DMS53 (cell line): Measurements from ENCODE around the gene SLC43A2.

ENCODE experiments used
- DNase-seq: peaks from one replicate; lab custom pipeline; 2025; lab: John Stamatoyannopoulos, UW

SLC43A2 gene

DNA sequence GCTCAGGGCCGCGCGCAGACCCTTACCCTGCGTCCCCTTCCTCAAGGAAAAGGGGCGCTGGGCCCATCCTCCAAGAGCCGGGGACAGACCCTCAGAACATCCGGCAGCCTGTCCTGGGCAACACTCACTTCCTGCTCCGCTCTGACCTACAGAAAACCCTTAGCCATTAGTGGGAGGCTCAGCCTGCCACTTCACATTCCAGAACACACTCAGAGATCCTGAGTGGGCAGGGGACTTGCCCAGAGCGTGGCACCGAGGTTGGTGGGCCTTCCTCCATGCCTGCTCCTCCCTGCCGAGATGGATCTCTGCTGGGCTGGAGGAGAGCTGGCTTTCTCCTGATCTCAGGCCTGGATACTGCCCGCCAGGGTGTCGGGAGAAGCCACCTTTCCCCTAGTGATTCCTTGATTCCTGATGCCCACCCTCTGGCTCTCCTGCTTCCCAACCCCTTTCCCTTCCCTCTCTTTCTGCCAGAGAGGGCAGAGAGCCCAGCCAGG lies 15.4 kb upstream of the SLC43A2 start:
- DNase-seq: peak; percentile 61

- DNase-seq: peak; percentile 94
These were observed 14.8 kb upstream of the SLC43A2 start for GRCh38 chr17:1643293-1643998.

DNA sequence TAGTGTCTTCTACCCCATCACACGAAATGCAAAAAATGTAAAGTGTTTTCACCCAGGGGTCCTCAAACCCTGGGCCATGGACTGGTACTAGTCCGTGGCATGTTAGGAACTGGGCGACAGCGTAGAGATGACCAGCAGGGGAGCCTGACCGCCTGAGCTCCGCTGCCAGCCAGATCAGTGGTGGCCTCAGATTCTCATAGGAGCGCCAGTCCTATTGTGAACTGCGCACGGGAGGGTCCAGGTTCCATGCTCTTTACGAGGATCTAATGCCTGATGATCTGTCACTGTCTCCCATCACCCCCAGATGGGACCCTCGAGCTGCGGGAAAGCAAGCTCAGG lies 12.4 kb upstream of the SLC43A2 start:
- DNase-seq: no peak

DNA sequence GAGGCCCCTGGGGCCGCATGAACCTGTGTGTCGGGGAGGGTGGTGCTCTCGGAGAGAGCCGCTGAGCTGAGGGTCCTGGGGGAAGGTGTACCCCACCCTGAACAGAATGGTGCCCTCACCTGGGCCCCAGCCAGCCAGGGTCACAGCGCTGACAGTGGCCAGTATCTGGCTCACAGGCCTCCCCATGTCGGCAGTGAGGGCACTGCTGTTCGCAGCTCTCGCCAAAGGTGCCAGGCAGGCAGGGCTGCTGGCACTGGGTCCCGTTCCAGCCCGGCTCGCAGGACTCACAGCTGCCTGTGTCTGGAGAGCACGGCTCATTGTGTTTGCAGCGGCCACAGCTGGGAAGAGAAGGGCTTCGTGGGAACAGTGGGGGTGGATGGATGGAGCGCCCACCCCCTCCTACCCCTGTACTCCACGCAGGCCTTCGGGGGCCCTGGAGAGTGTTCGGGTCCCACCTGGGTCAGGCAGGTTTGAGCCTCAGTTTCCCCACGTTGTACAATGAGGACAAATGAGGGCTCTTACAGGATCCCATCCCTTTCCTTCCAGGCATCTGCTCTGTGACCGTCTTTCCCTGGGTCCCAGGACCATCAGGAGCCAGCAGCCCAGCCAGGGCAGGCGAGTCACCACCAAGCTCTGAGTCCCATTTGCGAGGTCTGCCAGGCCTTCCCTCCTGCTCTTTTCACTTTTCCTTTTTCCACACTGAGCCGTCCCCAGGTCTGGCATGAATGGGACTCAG lies 11.9 kb upstream of the SLC43A2 start:
- DNase-seq: peak; percentile 52

GRCh38 chr17:1639549-1640180 lies 11.0 kb upstream of the SLC43A2 start:
- DNase-seq: peak; percentile 94

DNA sequence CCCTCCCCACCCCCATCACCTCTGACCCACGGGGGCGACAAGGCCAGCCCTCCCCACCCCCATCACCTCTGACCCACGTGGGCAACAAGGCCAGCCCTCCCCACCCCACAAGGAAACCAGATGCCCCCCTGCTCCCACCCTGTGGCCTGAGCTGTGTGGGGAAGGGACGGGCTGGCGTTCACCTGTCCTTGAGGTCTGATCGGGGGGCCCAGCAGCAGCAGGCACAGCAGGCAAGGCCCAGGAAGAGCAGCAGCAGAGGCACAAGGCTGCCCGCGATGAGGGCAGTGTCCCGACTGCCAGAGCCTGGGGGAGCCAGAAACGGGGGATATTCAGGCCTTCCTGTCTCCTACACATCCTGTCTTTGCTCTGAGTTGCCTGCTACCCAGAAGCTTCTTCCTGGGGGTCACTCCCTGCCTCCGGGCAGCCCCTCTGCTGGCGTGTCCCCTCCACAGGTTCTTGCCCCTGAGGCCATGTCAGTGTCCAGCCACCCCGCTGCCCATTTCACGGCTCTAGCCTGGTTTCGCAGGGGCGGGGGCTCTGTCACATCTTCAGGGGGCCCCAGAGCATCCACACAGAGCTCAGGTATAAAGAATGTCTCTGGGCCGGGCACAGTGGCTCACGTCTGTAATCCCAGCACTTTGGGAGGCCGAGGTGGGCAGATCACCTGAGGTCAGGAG lies 10.1 kb upstream of the SLC43A2 start:
- no peak for DNase-seq

- DNase-seq: no peak
These were observed 9.5 kb upstream of the SLC43A2 start for GRCh38 chr17:1638171-1638590.

DNA sequence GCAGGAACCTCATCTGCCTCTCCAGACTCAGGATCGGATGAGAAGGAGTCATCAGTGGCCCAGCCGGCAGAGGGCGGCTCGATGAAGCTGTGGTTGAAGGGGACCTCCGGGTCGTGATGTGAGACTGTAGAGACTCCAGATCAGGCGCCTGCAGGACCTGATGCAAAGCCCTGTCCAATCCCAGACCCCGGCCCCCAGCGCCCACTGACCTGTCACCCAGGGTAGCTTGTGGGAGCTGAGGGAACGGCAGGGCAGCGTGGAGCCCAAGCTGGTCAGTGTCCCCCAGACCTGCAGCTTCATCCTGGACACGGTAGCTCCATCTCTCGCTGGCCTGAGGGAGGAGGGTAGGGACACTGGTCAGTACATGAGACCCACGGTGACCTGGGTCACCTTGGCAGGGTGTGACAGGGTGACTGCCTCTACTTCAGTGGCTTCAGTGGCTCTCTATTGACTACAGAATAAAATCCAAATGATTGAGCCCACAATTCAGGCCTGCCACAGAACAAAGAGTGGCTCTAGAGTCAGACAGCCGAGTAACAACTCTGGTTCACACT lies 8.2 kb upstream of the SLC43A2 start:
- DNase-seq: no peak

GRCh38 chr17:1635675-1636465 lies 7.2 kb upstream of the SLC43A2 start:
- no peak for DNase-seq

GRCh38 chr17:1634841-1635650 lies 6.4 kb upstream of the SLC43A2 start:
- DNase-seq: no peak

GRCh38 chr17:1630662-1631061 lies 2.0 kb upstream of the SLC43A2 start:
- DNase-seq: no peak

GRCh38 chr17:1629504-1630310 lies 1.1 kb upstream of the SLC43A2 start:
- DNase-seq: peak; percentile 70

DNA sequence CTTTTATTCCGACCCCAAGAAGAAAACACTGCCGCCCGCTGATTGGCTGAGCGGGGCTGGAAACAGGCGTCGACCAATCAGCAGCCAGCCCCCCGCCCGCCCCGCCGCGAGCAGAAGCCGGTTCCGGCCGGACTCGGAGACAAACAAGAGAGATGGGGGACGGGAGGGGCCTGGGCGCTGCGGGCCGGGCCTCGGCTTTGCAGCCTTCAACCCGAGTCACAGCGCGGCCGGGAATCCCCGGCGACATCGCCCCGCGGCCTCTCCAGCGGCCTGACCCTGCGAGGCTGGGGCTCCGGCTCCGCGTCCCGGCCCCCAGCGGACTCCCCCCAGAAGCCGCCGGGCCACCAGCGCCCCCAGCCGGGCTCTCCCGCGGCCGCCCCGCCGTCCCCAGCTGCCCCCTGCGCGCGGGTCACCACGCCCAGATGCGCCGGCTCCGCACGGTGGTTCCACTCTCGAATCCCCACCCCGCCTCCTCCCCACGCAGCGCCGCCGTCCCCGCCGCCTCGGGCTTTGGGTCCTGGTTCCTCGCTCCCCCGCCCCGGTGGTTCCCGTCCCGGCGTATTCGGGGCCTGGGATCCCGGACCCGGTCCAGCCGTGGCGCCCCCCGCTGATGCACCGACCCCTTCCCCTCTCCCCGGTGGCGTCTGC lies 346 bp upstream of the SLC43A2 start:
- peak; percentile 95 for DNase-seq

DNA sequence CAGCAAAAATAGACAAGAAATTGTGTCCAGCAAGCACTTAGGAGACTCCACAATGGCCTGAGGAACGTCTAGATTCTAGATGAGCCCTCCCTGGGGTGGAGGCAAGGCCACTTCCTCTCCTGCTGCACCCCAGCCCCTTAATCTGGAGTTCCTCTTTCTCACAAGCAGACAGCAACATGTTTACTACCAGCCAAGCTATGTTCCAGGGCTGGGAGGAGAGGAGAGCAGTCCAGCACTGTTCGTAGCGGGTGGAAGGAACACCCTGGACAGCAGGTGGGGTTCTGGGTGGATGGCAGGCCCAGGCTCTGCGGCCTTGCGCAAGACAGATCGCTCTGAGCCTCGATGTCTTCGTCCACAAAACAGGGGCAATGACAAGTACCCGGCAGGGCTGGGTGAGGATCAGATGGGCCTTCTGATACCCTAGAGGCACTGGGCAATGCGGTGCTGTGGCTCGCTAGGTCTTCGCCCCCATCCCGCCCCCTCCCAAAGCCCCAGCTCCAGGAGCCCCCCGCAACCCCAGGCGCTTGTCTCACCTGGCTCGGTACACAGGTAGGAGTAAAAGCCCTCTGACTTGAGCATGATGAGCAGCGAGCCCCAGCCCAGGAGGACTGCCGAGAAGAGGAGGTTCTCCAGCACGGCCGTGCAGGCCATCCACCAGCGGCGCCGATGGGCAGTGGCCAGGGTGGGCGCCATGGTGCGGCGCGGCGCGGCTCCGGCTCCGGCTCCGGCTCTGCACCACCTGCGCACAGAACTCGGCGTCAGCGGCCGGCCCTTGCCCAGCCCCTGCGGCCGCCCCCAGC lies 1.3 kb downstream of the SLC43A2 start:
- DNase-seq: no peak

- DNase-seq: no peak
These were observed 2.3 kb downstream of the SLC43A2 start for GRCh38 chr17:1626333-1626732.

DNA sequence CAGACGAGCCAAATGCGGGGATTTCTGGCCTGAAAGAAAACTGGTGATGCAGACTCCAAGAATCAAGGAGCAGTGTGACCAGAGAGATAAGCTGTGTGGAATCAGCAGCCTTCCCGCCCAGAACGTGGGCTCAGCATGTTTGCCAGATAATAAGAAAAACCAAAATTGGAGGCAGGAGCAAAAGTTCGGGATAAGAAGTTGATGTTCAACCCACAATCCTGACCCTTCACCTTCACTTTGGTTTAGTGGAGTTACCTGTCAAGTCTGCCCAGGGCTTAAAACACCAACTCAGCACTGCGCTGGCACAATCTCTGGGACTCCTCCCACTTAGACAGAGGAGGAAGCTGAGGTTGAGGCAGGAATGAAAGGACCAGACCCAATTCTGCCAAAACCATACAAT lies 3.1 kb downstream of the SLC43A2 start:
- no peak for DNase-seq

- DNase-seq: no peak
These were observed 3.6 kb downstream of the SLC43A2 start for GRCh38 chr17:1625053-1625452.

DNA sequence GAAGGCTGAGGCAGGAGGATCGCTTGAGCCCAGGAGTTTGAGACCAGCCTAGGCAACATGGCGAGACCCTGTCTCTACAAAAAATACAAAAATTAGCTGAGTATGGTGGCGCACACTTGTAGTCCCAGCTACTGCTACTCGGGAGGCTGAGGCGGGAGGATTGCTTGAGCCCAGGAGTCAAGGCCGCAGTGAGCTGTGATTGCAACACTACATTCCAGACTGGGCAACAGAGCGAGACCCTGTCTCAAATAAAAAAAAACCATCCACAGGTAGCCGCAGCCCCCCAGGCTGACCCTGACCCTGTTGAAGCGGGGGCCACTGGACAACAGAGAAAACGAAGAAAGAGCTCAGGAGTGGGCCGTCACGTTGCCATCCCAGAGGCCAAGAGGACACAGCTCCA lies 4.0 kb downstream of the SLC43A2 start:
- DNase-seq: no peak
